ENCODE results near the gene PILRA.
"Not testable (repeated sequence)": the region's sequence is repeated elsewhere in the genome, so short reads cannot be mapped to it uniquely, and the experiment has no call there.

The PILRA gene

GRCh38 chr7:100373870-100374598 is 747 bp downstream of the PILRA start:
- TF ChIP-seq CTCF (IDR thresholded peaks at IDR 0.05; ENCODE audit: low read depth, low read length, missing control alignments): peak; percentile 54
- not testable (repeated sequence) for DNase-seq (ENCODE audit: low read depth)
- peak overlapping the region; percentile 45 for H3K4me3 ChIP-seq (ENCODE audit: low read depth, low read length)

DNA sequence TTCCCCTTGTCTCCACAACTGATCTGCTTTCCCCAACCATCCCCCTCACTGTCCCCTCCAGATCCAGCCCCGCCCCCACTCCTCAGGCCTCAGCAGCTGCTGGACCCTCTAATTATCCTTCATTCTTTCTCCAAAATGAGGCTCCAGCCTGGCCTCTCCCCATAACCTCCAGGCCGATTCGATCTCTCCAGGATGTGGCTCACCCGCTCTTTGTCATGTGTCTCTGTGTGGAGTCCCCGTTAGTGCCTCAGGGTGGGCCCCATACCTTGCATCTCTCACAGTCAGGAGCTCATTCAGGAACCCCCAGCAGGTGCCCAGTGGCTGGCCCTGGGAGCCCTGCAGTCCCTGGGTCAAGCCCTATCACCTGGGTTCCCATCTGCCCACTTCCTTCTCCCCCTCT is 1.3 kb downstream of the PILRA start:
- peak overlapping the region; percentile 45 for H3K4me3 ChIP-seq (ENCODE audit: low read depth, low read length)
- no peak for TF ChIP-seq CTCF (IDR thresholded peaks at IDR 0.05; ENCODE audit: low read depth, low read length, missing control alignments)
- no peak for DNase-seq (ENCODE audit: low read depth)

GRCh38 chr7:100376066-100376465 is 2.8 kb downstream of the PILRA start:
- no peak for TF ChIP-seq CTCF (IDR thresholded peaks at IDR 0.05; ENCODE audit: low read depth, low read length, missing control alignments)
- no peak overlapping the region for H3K4me3 ChIP-seq (ENCODE audit: low read depth, low read length)
- no peak for DNase-seq (ENCODE audit: low read depth)

GRCh38 chr7:100378114-100378755 is 4.9 kb downstream of the PILRA start:
- no peak for TF ChIP-seq CTCF (IDR thresholded peaks at IDR 0.05; ENCODE audit: low read depth, low read length, missing control alignments)
- DNase-seq (ENCODE audit: low read depth): no peak
- H3K4me3 ChIP-seq (ENCODE audit: low read depth, low read length): no peak overlapping the region

DNA sequence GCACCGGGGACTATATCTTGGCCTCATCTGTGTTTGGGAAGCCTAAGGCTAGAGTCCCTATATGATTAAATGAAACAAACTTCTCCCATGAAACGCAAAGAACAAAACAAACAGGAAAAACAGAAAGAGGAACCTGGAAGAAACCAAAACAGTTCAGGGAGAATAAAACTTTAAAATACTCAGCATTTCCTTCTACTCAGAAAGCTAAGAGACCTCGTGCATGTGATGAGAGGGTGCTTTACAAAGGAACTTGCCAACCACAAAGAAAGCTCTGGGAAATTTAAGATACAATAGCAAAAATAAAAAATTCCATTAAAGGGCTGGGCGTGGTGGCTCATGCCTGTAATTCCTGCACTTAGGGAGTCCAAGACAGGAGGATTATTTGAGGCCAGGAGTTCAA is 6.9 kb downstream of the PILRA start:
- no peak for DNase-seq (ENCODE audit: low read depth)
- H3K4me3 ChIP-seq (ENCODE audit: low read depth, low read length): no peak overlapping the region
- TF ChIP-seq CTCF (IDR thresholded peaks at IDR 0.05; ENCODE audit: low read depth, low read length, missing control alignments): no peak

DNA sequence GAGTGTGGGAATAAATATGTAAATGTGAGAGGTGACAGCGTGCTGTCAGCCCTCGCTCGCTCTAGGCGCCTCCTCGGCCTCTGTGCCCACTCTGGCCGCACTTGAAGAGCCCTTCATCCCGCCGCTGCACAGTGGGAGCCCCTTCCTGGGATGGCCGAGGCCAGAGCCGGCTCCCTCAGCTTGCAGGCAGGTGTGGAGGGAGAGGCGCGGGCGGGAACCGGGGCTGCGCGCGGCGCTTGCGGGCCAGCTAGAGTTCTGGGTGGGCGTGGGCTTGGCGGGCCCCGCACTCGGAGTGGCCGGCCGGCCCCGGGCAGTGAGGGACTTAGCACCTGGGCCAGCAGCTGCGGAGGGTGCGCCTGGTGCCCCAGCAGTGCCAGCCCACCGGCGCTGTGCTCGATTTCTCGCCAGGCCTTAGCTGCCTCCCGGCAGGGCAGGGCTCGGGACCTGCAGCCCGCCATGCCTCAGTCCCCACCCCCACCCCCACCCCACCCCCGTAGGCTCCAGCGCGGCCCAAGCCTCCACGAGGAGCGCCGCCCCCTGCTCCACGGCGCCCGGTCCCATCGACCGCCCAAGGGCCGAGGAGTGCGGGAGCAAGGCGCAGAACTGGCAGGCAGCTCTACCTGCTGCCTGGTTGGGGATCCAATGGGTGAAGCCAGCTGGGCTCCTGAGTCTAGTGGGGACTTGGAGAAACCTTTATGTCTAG is 8.4 kb downstream of the PILRA start:
- not testable (repeated sequence) for DNase-seq (ENCODE audit: low read depth); H3K4me3 ChIP-seq (ENCODE audit: low read depth, low read length)

- not testable (repeated sequence) for H3K4me3 ChIP-seq (ENCODE audit: low read depth, low read length); DNase-seq (ENCODE audit: low read depth)
Measured at GRCh38 chr7:100382234-100382853, 9.1 kb downstream of the PILRA start.
